GM12873 (cell line): ENCODE results near the gene SEMG1.

Source experiments
- TF ChIP-seq, protein P1 (sequence below): IDR thresholded peaks from 2 replicates; pipeline ENCODE4 v1.5.1; 2012; ENCODE audit warnings: low read depth, mild to moderate bottlenecking, moderate library complexity, low read length, control low read depth; ENCODE audit not compliant: insufficient read depth; ENCODE audit errors: missing control alignments

The SEMG1 gene

DNA sequence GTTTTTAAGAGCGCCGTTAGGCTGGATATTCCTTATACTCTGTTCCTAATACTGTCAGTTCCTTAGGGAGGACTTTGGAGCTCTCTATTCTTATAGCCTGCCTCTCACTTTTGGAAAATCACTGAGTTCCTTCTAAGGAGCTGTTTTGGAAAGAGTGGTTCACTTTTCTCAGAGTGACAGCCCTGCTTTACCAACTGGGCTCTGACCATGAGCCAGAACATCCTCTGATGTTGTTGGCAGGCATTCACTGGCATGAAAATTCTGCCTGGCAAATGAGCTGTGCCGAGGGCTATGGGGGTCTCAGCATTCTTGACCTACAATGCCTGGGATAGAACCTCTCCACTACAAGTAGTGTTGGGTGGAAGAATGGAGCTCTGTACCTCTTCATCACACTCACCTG is 14.9 kb upstream of the SEMG1 start:
- TF ChIP-seq, protein P1, sequence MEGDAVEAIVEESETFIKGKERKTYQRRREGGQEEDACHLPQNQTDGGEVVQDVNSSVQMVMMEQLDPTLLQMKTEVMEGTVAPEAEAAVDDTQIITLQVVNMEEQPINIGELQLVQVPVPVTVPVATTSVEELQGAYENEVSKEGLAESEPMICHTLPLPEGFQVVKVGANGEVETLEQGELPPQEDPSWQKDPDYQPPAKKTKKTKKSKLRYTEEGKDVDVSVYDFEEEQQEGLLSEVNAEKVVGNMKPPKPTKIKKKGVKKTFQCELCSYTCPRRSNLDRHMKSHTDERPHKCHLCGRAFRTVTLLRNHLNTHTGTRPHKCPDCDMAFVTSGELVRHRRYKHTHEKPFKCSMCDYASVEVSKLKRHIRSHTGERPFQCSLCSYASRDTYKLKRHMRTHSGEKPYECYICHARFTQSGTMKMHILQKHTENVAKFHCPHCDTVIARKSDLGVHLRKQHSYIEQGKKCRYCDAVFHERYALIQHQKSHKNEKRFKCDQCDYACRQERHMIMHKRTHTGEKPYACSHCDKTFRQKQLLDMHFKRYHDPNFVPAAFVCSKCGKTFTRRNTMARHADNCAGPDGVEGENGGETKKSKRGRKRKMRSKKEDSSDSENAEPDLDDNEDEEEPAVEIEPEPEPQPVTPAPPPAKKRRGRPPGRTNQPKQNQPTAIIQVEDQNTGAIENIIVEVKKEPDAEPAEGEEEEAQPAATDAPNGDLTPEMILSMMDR = no peak

DNA sequence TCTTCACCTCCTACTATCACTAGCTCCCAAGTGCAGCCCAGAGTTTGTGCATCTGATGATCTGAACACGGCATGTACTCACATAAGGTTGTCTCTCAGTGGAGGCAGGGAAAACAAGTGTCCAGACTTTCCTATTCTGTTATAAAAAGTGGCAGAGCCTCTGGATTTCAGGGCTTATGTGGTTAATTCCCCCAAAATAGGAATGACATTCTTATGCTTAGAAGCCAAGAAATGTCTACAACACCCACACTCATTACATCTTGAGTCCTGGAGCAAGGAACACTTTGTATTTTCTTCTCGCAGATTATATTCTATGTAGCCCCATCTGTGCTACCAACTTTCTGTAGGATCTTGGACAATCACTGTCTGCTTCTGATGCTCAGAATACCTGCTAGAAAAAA is 13.5 kb upstream of the SEMG1 start:
- TF ChIP-seq, protein P1 = no peak

DNA sequence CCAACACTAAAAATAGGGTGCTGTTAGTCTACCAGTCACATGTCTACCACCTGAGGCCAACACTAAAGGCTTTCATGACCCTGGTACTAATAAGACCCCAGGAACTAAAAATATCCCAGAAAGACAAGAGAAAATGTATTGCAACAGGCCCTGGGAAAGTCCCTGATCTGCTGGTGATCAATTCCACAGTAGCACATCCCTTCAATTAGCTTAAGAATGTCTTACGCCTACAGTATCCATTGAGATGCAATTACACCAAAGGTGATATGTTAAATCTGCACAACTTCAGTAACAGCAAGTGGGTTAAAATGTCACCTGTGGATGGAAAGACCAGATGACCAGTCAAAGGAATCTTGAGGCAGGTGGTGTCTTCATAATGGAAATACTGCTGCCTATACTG is 3.1 kb downstream of the SEMG1 start:
- TF ChIP-seq, protein P1 = no peak

GRCh38 chr20:45211569-45212474 is 5.0 kb downstream of the SEMG1 start:
- TF ChIP-seq, protein P1 = no peak

DNA sequence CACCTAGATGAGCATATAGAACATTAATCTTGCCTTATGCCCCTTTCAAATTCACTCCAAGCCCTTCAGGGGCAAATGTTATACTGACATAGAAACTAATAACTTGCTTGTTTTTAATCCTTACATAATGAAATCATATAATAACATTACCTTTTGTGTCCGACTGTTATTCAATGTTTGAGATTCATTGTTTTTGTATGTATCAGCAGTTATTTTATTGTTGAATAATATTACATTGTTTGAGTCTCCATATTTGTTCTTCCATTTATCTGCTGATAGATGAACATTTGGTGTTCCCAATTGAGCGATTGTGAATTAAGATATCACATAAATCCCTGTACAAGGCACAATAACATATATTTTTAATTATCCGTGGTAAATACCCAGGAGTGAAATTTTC is 6.0 kb downstream of the SEMG1 start:
- TF ChIP-seq, protein P1 = no peak

DNA sequence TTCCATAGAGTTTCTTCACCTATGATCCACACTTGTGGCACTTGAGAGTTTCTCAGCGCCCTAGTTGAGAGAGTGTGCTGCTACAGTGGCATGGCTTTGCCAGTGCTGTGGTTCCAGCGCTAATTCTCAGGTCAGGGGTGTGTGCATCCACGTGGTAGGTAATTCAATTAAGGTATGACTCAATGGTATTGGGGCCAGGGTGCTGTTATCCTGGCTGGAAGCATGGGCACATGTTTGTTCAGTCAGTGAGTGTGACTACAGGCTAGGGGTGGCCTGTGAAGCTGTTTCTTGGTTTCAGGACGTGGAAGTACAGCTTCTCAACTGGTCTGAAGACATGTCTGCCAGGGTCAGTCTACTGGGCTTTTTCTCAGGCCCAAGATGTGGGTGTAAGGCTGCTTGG is 11.3 kb downstream of the SEMG1 start:
- TF ChIP-seq, protein P1 = no peak

GRCh38 chr20:45218636-45219035 is 11.8 kb downstream of the SEMG1 start:
- TF ChIP-seq, protein P1 = no peak
